ENCODE results near the gene SDF2L1. TPM values are rescaled to one million over a fixed set of nuclear protein-coding genes. Genes with fewer than 3 reads are reported as not detected.
"Not testable (repeated sequence)": the region's sequence is repeated elsewhere in the genome, so short reads cannot be mapped to it uniquely, and the experiment has no call there.

The SDF2L1 gene
- total RNA-seq, 1 donor from 2014 or later = 36.1 TPM

DNA sequence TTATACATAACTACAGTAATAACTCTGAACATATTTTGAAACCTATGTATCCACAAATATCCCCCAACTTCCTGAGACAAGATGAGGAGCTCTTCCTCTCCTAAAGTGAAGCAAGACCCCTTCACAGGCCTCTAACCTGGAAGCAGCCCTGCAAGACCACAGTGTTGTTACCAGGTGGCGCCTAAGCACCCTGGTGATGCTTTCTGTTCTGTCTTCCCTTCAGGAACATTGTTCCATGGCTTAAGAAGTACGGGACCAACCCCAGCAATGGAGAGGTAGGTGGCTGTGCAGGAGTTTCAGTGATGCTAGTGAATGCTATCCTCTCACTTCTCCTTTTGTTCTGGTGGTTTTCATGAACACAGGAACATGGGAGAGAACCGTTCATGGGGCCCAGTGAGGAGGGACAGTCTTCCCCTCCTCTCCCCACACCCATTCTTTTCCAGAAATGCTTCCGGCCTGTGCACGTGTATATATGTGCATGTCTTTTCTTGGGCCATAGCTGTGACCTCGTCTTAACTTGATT, 30.1 kb downstream of the SDF2L1 start:
- Histone ChIP-seq H3K4me1 (peaks cover 2% of the 10 kb centered on the region), H3K27me3 (ENCODE audit: low read depth) (no peaks in the 10 kb centered on the region), H3K36me3 (peaks cover 68% of the 10 kb centered on the region), H3K9me3 (no peaks in the 10 kb centered on the region), H3K27ac (no peak overlapping the region), H3K4me3 (no peak overlapping the region)
- ATAC-seq = no peak
- intact Hi-C loops (cut with DNase I) = no loop called here
- TF ChIP-seq, protein P1, sequence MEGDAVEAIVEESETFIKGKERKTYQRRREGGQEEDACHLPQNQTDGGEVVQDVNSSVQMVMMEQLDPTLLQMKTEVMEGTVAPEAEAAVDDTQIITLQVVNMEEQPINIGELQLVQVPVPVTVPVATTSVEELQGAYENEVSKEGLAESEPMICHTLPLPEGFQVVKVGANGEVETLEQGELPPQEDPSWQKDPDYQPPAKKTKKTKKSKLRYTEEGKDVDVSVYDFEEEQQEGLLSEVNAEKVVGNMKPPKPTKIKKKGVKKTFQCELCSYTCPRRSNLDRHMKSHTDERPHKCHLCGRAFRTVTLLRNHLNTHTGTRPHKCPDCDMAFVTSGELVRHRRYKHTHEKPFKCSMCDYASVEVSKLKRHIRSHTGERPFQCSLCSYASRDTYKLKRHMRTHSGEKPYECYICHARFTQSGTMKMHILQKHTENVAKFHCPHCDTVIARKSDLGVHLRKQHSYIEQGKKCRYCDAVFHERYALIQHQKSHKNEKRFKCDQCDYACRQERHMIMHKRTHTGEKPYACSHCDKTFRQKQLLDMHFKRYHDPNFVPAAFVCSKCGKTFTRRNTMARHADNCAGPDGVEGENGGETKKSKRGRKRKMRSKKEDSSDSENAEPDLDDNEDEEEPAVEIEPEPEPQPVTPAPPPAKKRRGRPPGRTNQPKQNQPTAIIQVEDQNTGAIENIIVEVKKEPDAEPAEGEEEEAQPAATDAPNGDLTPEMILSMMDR (IDR thresholded peaks at IDR 0.05) = no peak
- DNase-seq = no peak

DNA sequence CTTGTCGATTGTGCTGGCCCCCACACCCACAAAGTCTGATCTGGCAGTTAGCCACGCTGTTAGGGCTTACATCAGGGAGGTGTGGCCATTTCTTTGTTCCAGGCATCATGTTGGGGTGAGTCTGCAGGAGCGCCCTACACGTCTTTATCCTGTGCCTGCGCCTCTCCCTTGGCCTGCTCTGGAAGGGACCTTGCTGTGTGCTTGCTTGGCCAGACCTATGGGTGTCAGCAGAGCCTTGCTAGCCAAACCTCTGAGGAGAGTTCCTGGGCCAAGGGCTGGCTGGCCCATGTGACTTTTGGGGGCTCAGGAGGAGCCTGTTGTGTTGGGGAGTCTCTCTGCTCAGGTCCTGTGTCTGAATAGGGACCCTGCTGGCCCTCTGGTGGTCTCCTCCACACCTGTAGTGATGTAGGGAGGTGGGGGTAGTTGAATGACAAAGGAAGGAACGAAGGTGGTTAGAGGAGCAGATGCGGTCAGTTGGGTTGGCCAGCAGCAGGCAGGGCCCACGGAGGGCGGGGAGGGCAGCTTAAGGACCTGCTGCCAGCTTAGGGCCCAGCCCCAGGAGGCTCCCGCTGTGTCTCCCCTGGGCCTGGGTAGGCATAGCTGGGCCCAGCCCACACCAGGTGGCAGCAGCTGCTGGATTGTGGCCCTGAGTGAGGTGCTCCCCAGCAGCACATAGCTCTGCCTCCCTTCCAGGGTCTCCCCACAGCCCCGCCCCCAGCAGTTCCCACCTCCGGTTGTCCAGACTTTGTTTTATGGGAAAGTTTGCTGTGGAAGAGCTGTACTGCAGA, 31.6 kb downstream of the SDF2L1 start:
- H3K4me3 ChIP-seq = no peak overlapping the region
- TF ChIP-seq, protein P1 (IDR thresholded peaks at IDR 0.05) = no peak
- no peaks in the 10 kb centered on the region for H3K27me3 ChIP-seq (ENCODE audit: low read depth)
- no peak overlapping the region for H3K27ac ChIP-seq
- DNase-seq = no peak
- no peaks in the 10 kb centered on the region for H3K4me1 ChIP-seq
- no peaks in the 10 kb centered on the region for H3K9me3 ChIP-seq
- H3K36me3 ChIP-seq = peaks cover 68% of the 10 kb centered on the region
- intact Hi-C loops (cut with DNase I) = no loop called here
- ATAC-seq = peak in 1 of 2 donors; percentile 29

DNA sequence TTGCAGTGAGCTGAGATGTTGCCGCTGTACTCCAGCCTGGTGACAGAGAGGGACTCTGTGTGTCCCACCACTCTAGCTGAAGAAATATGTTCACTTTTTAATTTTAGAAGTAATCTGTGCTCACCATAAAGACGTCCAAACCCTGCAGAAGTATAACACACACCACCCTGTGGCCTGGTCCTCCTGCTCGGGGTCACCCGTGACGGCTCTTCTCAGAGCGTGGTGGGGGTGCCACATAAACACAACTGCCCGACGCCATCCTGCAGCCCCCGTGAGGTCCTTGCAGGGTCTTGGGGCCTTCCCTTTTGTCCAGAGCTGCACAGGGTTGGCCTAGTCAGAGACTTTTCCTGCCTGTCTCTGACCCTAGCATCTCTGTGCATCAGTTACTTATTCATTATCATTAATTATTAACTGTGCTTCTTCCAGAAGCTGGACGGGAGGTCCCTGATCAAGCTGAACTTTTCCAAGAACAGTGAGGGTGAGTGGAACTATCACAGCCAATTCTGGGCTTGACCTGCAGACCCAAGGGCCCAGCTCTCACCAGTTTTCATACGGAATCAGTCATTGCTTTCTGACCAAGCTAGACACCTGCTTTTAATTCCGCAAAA, 32.6 kb downstream of the SDF2L1 start:
- Histone ChIP-seq H3K9me3 (no peaks in the 10 kb centered on the region), H3K36me3 (peaks cover 60% of the 10 kb centered on the region), H3K4me3 (no peak overlapping the region), H3K27me3 (ENCODE audit: low read depth) (no peaks in the 10 kb centered on the region), H3K27ac (no peak overlapping the region), H3K4me1 (no peaks in the 10 kb centered on the region)
- no peak for ATAC-seq
- intact Hi-C loops (cut with DNase I) = no loop called here
- no peak for DNase-seq
- TF ChIP-seq, protein P1 (IDR thresholded peaks at IDR 0.05) = no peak

DNA sequence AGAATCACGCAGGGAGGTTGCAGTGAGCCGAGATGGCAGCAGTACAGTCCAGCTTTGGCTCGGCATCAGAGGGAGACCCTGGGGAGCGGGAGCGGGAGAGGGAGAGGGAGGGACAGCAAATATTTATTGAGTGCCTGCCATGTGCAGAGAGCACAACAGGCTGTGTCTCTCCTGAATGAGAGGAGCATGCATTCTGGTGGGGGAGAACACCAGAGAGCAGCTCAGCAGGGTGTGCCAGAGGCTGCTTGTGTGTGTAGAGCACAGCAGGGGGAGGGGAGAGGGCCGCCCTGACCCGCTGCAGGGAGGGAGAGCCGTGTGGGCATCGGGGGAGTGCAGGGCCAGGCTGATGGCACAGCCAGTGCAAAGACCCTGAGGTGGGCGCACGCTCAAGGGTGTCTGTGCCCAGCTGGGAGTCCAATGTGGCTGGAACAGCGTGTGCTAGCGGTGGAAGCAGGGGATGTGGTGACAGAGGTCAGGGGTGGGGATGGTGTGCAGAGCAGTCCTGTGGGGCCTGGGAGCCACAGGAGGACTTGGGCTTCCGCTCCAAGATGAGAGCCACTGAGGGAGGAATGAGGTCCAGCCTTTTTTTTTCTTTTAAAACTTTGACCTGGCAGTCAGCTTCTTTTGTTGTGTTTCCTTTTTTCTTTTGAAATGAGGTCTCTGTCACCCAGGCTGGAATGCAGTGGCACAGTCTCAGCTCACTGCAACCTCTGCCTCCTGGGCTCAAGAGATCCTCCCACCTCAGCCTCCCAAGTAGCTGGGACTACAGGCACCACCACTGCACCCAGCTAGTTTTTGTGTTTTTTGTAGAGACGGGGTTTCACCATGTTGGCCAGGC, 35.7 kb downstream of the SDF2L1 start:
- peaks cover 52% of the 10 kb centered on the region for H3K36me3 ChIP-seq

DNA sequence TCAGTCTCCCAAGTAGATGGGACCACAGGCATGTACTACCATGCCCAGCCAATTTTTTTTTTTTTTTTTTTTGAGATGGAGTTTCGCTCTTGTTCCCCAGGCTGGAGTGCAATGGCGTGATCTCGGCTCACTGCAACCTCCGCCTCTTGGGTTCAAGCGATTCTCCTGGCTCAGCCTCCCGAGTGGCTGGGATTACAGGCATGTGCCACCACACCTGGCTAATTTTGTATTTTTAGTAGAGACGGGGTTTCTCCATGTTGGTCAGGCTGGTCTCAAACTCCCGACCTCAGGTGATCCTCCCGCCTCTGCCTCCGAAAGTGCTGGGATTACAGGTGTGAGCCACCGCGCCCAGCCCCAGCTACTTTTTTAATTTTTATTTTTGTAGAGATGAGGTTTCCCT, 36.7 kb downstream of the SDF2L1 start:
- DNase-seq; H3K9me3 ChIP-seq; H3K27me3 ChIP-seq (ENCODE audit: low read depth); ATAC-seq; H3K4me3 ChIP-seq; intact Hi-C loops (cut with DNase I); H3K4me1 ChIP-seq; H3K27ac ChIP-seq: not testable (repeated sequence)
- H3K36me3 ChIP-seq = peaks cover 52% of the 10 kb centered on the region

More for the DNA sequence above, 35.7 kb downstream of the SDF2L1 start:
- Histone ChIP-seq H3K4me3 (no peak overlapping the region), H3K27ac (no peak overlapping the region), H3K4me1 (no peaks in the 10 kb centered on the region), H3K27me3 (ENCODE audit: low read depth) (no peaks in the 10 kb centered on the region), H3K9me3 (no peaks in the 10 kb centered on the region)
- peak in 1 of 2 donors; percentile 7 for ATAC-seq
- intact Hi-C loops (cut with DNase I) = no loop called here
- TF ChIP-seq, protein P1 (IDR thresholded peaks at IDR 0.05) = no peak
- DNase-seq = no peak

All from lower lobe of right lung (tissue), 2 donors.